Fibroblast of lung (primary cell): Measurements from ENCODE around the gene XXYLT1. TPM values are rescaled to one million over a fixed set of nuclear protein-coding genes. Genes with fewer than 3 reads are reported as not detected.
A peak's percentile ranks its signal among the peaks of the same experiment; 100 is the strongest.

Experiments used
- DNase-seq, 2 donors: peaks; one replicate each; pipeline versions ENCODE4 v3.0.0 to v3.0.0-alpha.2; 2010; ENCODE audit warnings: low read depth in 2 of 2
- H2AFZ ChIP-seq: 2 replicates; pipeline ENCODE4 v1.5.1; 2012; ENCODE audit warnings: low read length, control low read depth, inconsistent platforms
- H3K27ac ChIP-seq: 2 replicates; pipeline ENCODE4 v1.5.1; 2011; ENCODE audit warnings: low read length, control low read depth; ENCODE audit not compliant: insufficient read depth
- H3K27me3 ChIP-seq: 2 replicates; pipeline ENCODE4 v1.5.1; 2011; ENCODE audit warnings: mild to moderate bottlenecking, low read length; ENCODE audit not compliant: control insufficient read depth, insufficient read depth
- H3K36me3 ChIP-seq: 2 replicates; pipeline ENCODE4 v1.5.1; 2011; ENCODE audit warnings: low read length; ENCODE audit not compliant: control insufficient read depth, insufficient read depth
- H3K4me1 ChIP-seq: 2 replicates; pipeline ENCODE4 v1.5.1; 2011; ENCODE audit warnings: low read length; ENCODE audit not compliant: control insufficient read depth, insufficient read depth; ENCODE audit errors: extremely low read depth
- H3K4me2 ChIP-seq: 2 replicates; pipeline ENCODE4 v1.5.1; 2011; ENCODE audit warnings: low read length, control low read depth; ENCODE audit not compliant: insufficient read depth; ENCODE audit errors: extremely low read depth
- H3K4me3 ChIP-seq, 4 experiments: fragments of 200-600 bp in 1 of 4; sonication (generic) in 1 of 4; replicated peaks in 1 of 4; 2 replicates each; pipeline ENCODE4 v1.5.1; 2011 to 2016; ENCODE audit warnings: low read length in 4 of 4, low read depth in 3 of 4, mild to moderate bottlenecking in 3 of 4, control low read depth in 2 of 4, inconsistent platforms in 1 of 4, mixed read lengths in 1 of 4; ENCODE audit not compliant: insufficient read depth in 1 of 4; ENCODE audit errors: control extremely low read depth in 1 of 4
- H3K79me2 ChIP-seq: 2 replicates; pipeline ENCODE4 v1.5.1; 2012; ENCODE audit warnings: mild to moderate bottlenecking, low read length, inconsistent platforms; ENCODE audit not compliant: control insufficient read depth, insufficient read depth
- H3K9ac ChIP-seq: 2 replicates; pipeline ENCODE4 v1.5.1; 2011; ENCODE audit warnings: mild to moderate bottlenecking, low read length, control low read depth; ENCODE audit not compliant: insufficient read depth
- H3K9me3 ChIP-seq: 2 replicates; pipeline ENCODE4 v1.5.1; 2012; ENCODE audit warnings: low read depth, low read length; ENCODE audit not compliant: control insufficient read depth, insufficient read depth
- H4K20me1 ChIP-seq: 2 replicates; pipeline ENCODE4 v1.5.1; 2011; ENCODE audit warnings: low read length; ENCODE audit not compliant: control insufficient read depth, insufficient read depth; ENCODE audit errors: extremely low read depth
- CTCF ChIP-seq, 2 donors: IDR thresholded peaks in 1 of 2; conservative IDR thresholded peaks in 1 of 2; 1 replicate in 1 of 2; 2 replicates in 1 of 2; pipeline ENCODE4 v1.5.1; 2011 to 2012; ENCODE audit warnings: low read length in 2 of 2, control low read depth in 1 of 2, inconsistent platforms in 1 of 2, low read depth in 1 of 2, mild to moderate bottlenecking in 1 of 2
- EZH2 ChIP-seq: IDR thresholded peaks from 2 replicates; pipeline ENCODE4 v1.5.1; 2012; ENCODE audit warnings: low read length, control low read depth, mild to moderate bottlenecking; ENCODE audit errors: missing control alignments
- polyA plus RNA-seq, 2 donors: library from polyadenylated mRNA; depleted of rRNA in 1 of 2; stranded (reverse) in 1 of 2; unstranded in 1 of 2; fragments of >200 nt; gene quantifications; 2 replicates each; pipeline ENCODE4 v1.2.1, GENCODE V29; 2011 to 2012; ENCODE audit warnings: missing spikeins in 1 of 2
- total RNA-seq: library from RNA; depleted of rRNA; stranded (reverse); fragments of >200 nt; gene quantifications from 2 replicates; pipeline ENCODE4 v1.2.1, GENCODE V29; 2014

Gene XXYLT1
- total and polyA plus RNA-seq, 2 donors (not counting 1 experiment from before 2014, with no cell fraction given), result 12.4 to 18.5 TPM

GRCh38 chr3:195150181-195151118 is 120.5 kb downstream of the XXYLT1 start:
- H3K4me2 ChIP-seq, result peak overlapping the region; percentile 72
- DNase-seq, result peak; percentile 82 to 92
- H3K36me3 ChIP-seq, result no peaks in the 10 kb centered on the region
- TF ChIP-seq CTCF (conservative IDR thresholded peaks at IDR 0.05 in 1 of 2, IDR thresholded peaks at IDR 0.05 in 1 of 2; ENCODE audit: low read depth in 1 of 2, low read length in 2 of 2) (no peak), EZH2 (no peak)
- H3K4me1 ChIP-seq, result peaks cover 56% of the 10 kb centered on the region
- H2AFZ ChIP-seq, result peak overlapping the region; percentile 75
- no peaks in the 10 kb centered on the region for H4K20me1 ChIP-seq
- H3K9ac ChIP-seq, result peak overlapping the region; percentile 64
- peaks cover 2% of the 10 kb centered on the region for H3K79me2 ChIP-seq
- H3K9me3 ChIP-seq, result no peaks in the 10 kb centered on the region
- H3K27me3 ChIP-seq, result no peaks in the 10 kb centered on the region
- H3K4me3 ChIP-seq, result peak overlapping the region; percentile 6 to 54 (median 24)
- peak overlapping the region; percentile 92 for H3K27ac ChIP-seq

DNA sequence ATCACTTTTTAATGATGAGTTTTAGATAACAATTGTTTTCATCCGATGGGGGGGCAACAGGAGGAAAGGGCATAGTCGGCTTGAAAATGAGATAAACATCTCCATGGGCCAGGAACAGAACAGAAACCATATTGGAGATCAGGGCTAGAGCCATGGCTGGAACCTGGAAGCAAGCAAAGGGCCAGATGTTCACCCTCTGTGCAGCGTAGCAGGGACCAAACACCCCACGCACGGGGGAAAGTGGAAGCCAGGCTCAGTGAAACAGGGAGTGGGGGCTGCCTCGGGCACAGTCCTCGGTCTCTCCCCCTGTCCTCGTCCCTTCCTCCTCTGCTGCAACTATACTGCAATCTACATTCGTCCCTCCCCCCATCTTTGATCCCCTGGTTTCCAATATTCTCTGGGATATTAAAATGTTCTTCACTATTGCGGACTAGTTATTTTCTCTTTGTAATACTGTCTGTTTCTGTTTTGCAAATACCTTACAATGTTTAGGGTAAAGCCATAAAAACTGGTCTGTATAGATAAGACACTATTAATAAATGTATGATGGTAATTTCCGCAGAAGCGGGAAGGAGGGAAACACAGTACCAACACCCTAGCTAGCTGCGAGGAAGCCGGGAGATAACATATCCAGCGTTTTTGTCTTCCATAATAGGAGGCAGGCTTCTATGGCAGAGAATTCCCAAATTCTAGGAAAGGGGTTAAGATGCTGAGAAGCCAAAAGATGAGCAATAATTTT is 121.5 kb downstream of the XXYLT1 start:
- no peaks in the 10 kb centered on the region for H3K36me3 ChIP-seq
- TF ChIP-seq EZH2 (no peak), CTCF (conservative IDR thresholded peaks at IDR 0.05 in 1 of 2, IDR thresholded peaks at IDR 0.05 in 1 of 2; ENCODE audit: low read depth in 1 of 2, low read length in 2 of 2) (no peak)
- no peaks in the 10 kb centered on the region for H3K27me3 ChIP-seq
- H3K9me3 ChIP-seq, result no peaks in the 10 kb centered on the region
- peaks cover 2% of the 10 kb centered on the region for H3K79me2 ChIP-seq
- no peak overlapping the region for H3K9ac ChIP-seq
- peak overlapping the region in 2 of 4 experiments; percentile 15 to 54 for H3K4me3 ChIP-seq
- H2AFZ ChIP-seq, result no peak overlapping the region
- no peak for DNase-seq
- H3K27ac ChIP-seq, result peak overlapping the region; percentile 92
- H4K20me1 ChIP-seq, result no peaks in the 10 kb centered on the region
- H3K4me2 ChIP-seq, result peak overlapping the region; percentile 72
- H3K4me1 ChIP-seq, result peaks cover 52% of the 10 kb centered on the region

GRCh38 chr3:195148549-195148948 is 122.4 kb downstream of the XXYLT1 start:
- Histone ChIP-seq H3K9ac (peak overlapping the region; percentile 32), H3K4me3 (peak overlapping the region in 3 of 4 experiments; percentile 13 to 54 (median 15)), H3K9me3 (no peaks in the 10 kb centered on the region), H3K4me2 (peak overlapping the region; percentile 76), H3K27me3 (no peaks in the 10 kb centered on the region), H3K79me2 (peaks cover 2% of the 10 kb centered on the region), H3K27ac (peak overlapping the region; percentile 92), H4K20me1 (no peaks in the 10 kb centered on the region), H2AFZ (peak overlapping the region; percentile 38), H3K4me1 (peaks cover 44% of the 10 kb centered on the region), H3K36me3 (no peaks in the 10 kb centered on the region)
- TF ChIP-seq CTCF (conservative IDR thresholded peaks at IDR 0.05 in 1 of 2, IDR thresholded peaks at IDR 0.05 in 1 of 2; ENCODE audit: low read depth in 1 of 2, low read length in 2 of 2) (no peak), EZH2 (no peak)
- DNase-seq, result peak in 1 of 2 donors; percentile 26
